Measurements from ENCODE around the gene PEAK3.

Gene PEAK3

GRCh38 chr19:2282062-2282861, at the start of gene PEAK3:
Gene PEAK3 (minus strand): TSS chr19:2282175. CDS start chr19:2280931, 1,244 bp downstream.
- in situ Hi-C loops (cut with MboI; ENCODE audit: low pct_unique_long_range_greater_than_20kb, low sequenced_read_pairs, unreplicated experiment) = no loop called here
- no peak for TF ChIP-seq CTCF (IDR thresholded peaks at IDR 0.05; ENCODE audit: extremely low read depth, insufficient read depth, missing control alignments)
- DNase-seq (ENCODE audit: low spot score) = peak; percentile 70

- in situ Hi-C loops (cut with MboI; ENCODE audit: low pct_unique_long_range_greater_than_20kb, low sequenced_read_pairs, unreplicated experiment) = no loop called here
- no peak for DNase-seq (ENCODE audit: low spot score)
- TF ChIP-seq CTCF (IDR thresholded peaks at IDR 0.05; ENCODE audit: extremely low read depth, insufficient read depth, missing control alignments) = no peak
These were observed 48.8 kb upstream of the PEAK3 start for GRCh38 chr19:2330632-2331284.

- TF ChIP-seq CTCF (IDR thresholded peaks at IDR 0.05; ENCODE audit: extremely low read depth, insufficient read depth, missing control alignments) = no peak
- in situ Hi-C loops (cut with MboI; ENCODE audit: low pct_unique_long_range_greater_than_20kb, low sequenced_read_pairs, unreplicated experiment) = no loop called here
- no peak for DNase-seq (ENCODE audit: low spot score)
These were observed 48.3 kb upstream of the PEAK3 start for GRCh38 chr19:2330255-2330631.

GRCh38 chr19:2329501-2329916, 47.5 kb upstream of the PEAK3 start:
- no peak for DNase-seq (ENCODE audit: low spot score)
- in situ Hi-C loops (cut with MboI; ENCODE audit: low pct_unique_long_range_greater_than_20kb, low sequenced_read_pairs, unreplicated experiment) = no loop called here
- TF ChIP-seq CTCF (IDR thresholded peaks at IDR 0.05; ENCODE audit: extremely low read depth, insufficient read depth, missing control alignments) = no peak

- no peak for TF ChIP-seq CTCF (IDR thresholded peaks at IDR 0.05; ENCODE audit: extremely low read depth, insufficient read depth, missing control alignments)
- no peak for DNase-seq (ENCODE audit: low spot score)
- in situ Hi-C loops (cut with MboI; ENCODE audit: low pct_unique_long_range_greater_than_20kb, low sequenced_read_pairs, unreplicated experiment) = no loop called here
These were observed 47.1 kb upstream of the PEAK3 start for GRCh38 chr19:2329149-2329478.

- TF ChIP-seq CTCF (IDR thresholded peaks at IDR 0.05; ENCODE audit: extremely low read depth, insufficient read depth, missing control alignments) = no peak
- in situ Hi-C loops (cut with MboI; ENCODE audit: low pct_unique_long_range_greater_than_20kb, low sequenced_read_pairs, unreplicated experiment) = no loop called here
- DNase-seq (ENCODE audit: low spot score) = peak; percentile 99
These were observed 46.6 kb upstream of the PEAK3 start, which contains the start of the genes LSM7 and SPPL2B for GRCh38 chr19:2328401-2329148. Gene LSM7 (minus strand): TSS chr19:2328586. CDS start chr19:2328566, 20 bp downstream. Gene SPPL2B (plus strand): TSS chr19:2328684. CDS start chr19:2328710, 26 bp downstream.
